SK-N-SH (cell line): ENCODE measurements around the gene RDH16. TPM values are rescaled to one million over a fixed set of nuclear protein-coding genes. Genes with fewer than 3 reads are reported as not detected.

Experiments used
- CTCF ChIA-PET: fragments of 300-600, 350-600 bp; formaldehyde crosslinking; extraction: SDS; loops from one replicate; lab custom pipeline; 2021; lab: Yijun Ruan, JAX
- POLR2A ChIA-PET: fragments of 350-600 bp; sonication (Branson Sonifier 250); formaldehyde crosslinking; extraction: SDS; loops from one replicate; lab custom pipeline; 2020; ENCODE audit warnings: antibody characterized with exemption, inconsistent platforms; lab: Yijun Ruan, JAX
- DNase-seq: peaks from one replicate; pipeline ENCODE4 v3.0.0; 2012
- H2AFZ ChIP-seq: fragments of 200-600 bp; sonication (generic); 2 replicates; pipeline ENCODE4 v1.8.1; 2016; ENCODE audit warnings: antibody characterized with exemption, mild to moderate bottlenecking, low read depth
- H3F3A ChIP-seq: fragments of 200-600 bp; sonication (generic); replicated peaks from 2 replicates; pipeline ENCODE3; 2016; ENCODE audit warnings: antibody characterized with exemption, mild to moderate bottlenecking; ENCODE audit not compliant: insufficient read depth
- H3K27ac ChIP-seq, 2 experiments: fragments of 200-500 bp in 1 of 2; fragments of 200-600 bp in 1 of 2; sonication (Bioruptor generic) in 1 of 2; sonication (generic), shearing (Covaris generic) in 1 of 2; 2 replicates each; pipeline versions ENCODE4 v1.5.1 to v1.6.1; 2014 to 2016; ENCODE audit warnings: low read depth in 2 of 2, inconsistent platforms in 1 of 2, low read length in 1 of 2, mild to moderate bottlenecking in 1 of 2, mixed read lengths in 1 of 2
- H3K27me3 ChIP-seq: fragments of 200-600 bp; sonication (generic), shearing (Covaris generic); 2 replicates; pipeline ENCODE4 v1.6.1; 2016; ENCODE audit warnings: mixed run types; ENCODE audit not compliant: insufficient read depth
- H3K36me3 ChIP-seq, 2 experiments: fragments of 200-500 bp in 1 of 2; fragments of 200-600 bp in 1 of 2; sonication (Bioruptor generic) in 1 of 2; sonication (generic) in 1 of 2; replicated peaks in 1 of 2; 2 replicates each; pipeline versions ENCODE3 to v1.5.1; 2014 to 2016; ENCODE audit warnings: low read length in 1 of 2, mild to moderate bottlenecking in 1 of 2; ENCODE audit not compliant: insufficient read depth in 2 of 2, control insufficient read depth in 1 of 2
- H3K4me1 ChIP-seq, 2 experiments: fragments of 200-500 bp in 1 of 2; fragments of 200-600 bp in 1 of 2; sonication (Bioruptor generic) in 1 of 2; sonication (generic), shearing (Covaris generic) in 1 of 2; 2 replicates each; pipeline versions ENCODE4 v1.5.1 to v1.6.1; 2014 to 2016; ENCODE audit warnings: low read depth in 1 of 2, low read length in 1 of 2, mixed run types in 1 of 2; ENCODE audit not compliant: insufficient read depth in 2 of 2, control insufficient read depth in 1 of 2
- H3K4me2 ChIP-seq: fragments of 200-600 bp; sonication (generic), shearing (Covaris generic); 2 replicates; pipeline ENCODE4 v1.6.1; 2017; ENCODE audit warnings: mixed run types
- H3K4me3 ChIP-seq, 2 experiments: fragments of 200-500 bp in 1 of 2; fragments of 200-600 bp in 1 of 2; sonication (Bioruptor generic) in 1 of 2; sonication (generic), shearing (Covaris generic) in 1 of 2; 2 replicates each; pipeline versions ENCODE4 v1.5.1 to v1.8.1; 2014 to 2016; ENCODE audit warnings: low read depth in 2 of 2, inconsistent platforms in 1 of 2, low read length in 1 of 2, mild to moderate bottlenecking in 1 of 2, mixed read lengths in 1 of 2, moderate library complexity in 1 of 2
- H3K79me2 ChIP-seq: fragments of 200-600 bp; sonication (generic); 2 replicates; pipeline ENCODE4 v1.8.1; 2017; ENCODE audit warnings: mild to moderate bottlenecking; ENCODE audit not compliant: insufficient read depth
- H3K9ac ChIP-seq: fragments of 200-600 bp; sonication (generic); 2 replicates; pipeline ENCODE4 v1.6.1; 2017; ENCODE audit warnings: mixed run types
- H3K9me2 ChIP-seq: fragments of 200-600 bp; sonication (generic); 2 replicates; pipeline ENCODE4 v1.6.1; 2017; ENCODE audit warnings: mixed run types
- H3K9me3 ChIP-seq: fragments of 200-600 bp; sonication (generic); 2 replicates; pipeline ENCODE4 v1.6.1; 2017; ENCODE audit warnings: mixed run types, mild to moderate bottlenecking, moderate library complexity
- H4K20me1 ChIP-seq: fragments of 200-600 bp; sonication (generic); 2 replicates; pipeline ENCODE4 v1.6.1; 2017; ENCODE audit warnings: mild to moderate bottlenecking, mixed run types; ENCODE audit not compliant: insufficient read depth
- CHD2 ChIP-seq: fragments of 150-350 bp; IDR thresholded peaks from 2 replicates; pipeline ENCODE4 v1.6.1; 2018; ENCODE audit warnings: low read length; ENCODE audit not compliant: partially characterized antibody
- FOSL2 ChIP-seq: IDR thresholded peaks from 2 replicates; pipeline ENCODE4 v1.4.0; 2012; ENCODE audit warnings: low read depth, mild to moderate bottlenecking, moderate library complexity, borderline replicate concordance
- FOXJ3 ChIP-seq: sonication (generic); formaldehyde crosslinking; IDR thresholded peaks from 2 replicates; pipeline ENCODE4 v1.5.1; 2020; ENCODE audit warnings: mild to moderate bottlenecking, missing genetic modification reagents
- FOXM1 ChIP-seq: IDR thresholded peaks from 2 replicates; pipeline ENCODE4 v1.4.0; 2012; ENCODE audit warnings: low read depth, mild to moderate bottlenecking
- GABPA ChIP-seq: IDR thresholded peaks from 2 replicates; pipeline ENCODE4 v1.4.0; 2012; ENCODE audit warnings: low read depth, mild to moderate bottlenecking
- MXI1 ChIP-seq: IDR thresholded peaks from 2 replicates; pipeline ENCODE4 v1.6.1; 2012; ENCODE audit warnings: mild to moderate bottlenecking, low read depth, low read length, improper control_type of control experiment
- NFIC ChIP-seq: IDR thresholded peaks from 2 replicates; pipeline ENCODE4 v1.4.0; 2012; ENCODE audit warnings: borderline replicate concordance
- NRF1 ChIP-seq: IDR thresholded peaks from 2 replicates; pipeline ENCODE4 v1.6.1; 2012; ENCODE audit warnings: low read depth, mild to moderate bottlenecking, low read length
- POLR2AphosphoS5 ChIP-seq: IDR thresholded peaks from 2 replicates; pipeline ENCODE4 v1.6.1; 2012; ENCODE audit warnings: low read depth, low read length
- SMC3 ChIP-seq: IDR thresholded peaks from 2 replicates; pipeline ENCODE4 v1.6.1; 2012; ENCODE audit warnings: low read depth, low read length, improper control_type of control experiment
- TAF1 ChIP-seq: IDR thresholded peaks from 2 replicates; pipeline ENCODE4 v1.6.1; 2012; ENCODE audit warnings: low read depth, mild to moderate bottlenecking, low read length, moderate library complexity, borderline replicate concordance
- WGBS: methylation state at CpG from one replicate; pipeline ENCODE4 v1.1.6; 2017; ENCODE audit warnings: low lambda C conversion rate; 5-methylcytosine and 5-hydroxymethylcytosine counted together
- polyA plus RNA-seq, 3 experiments: library from polyadenylated mRNA; depleted of rRNA; stranded (reverse); fragments of >200 nt; gene quantifications; 2 replicates each; pipeline ENCODE4 v1.2.3, GENCODE V29; 2012
- TF ChIP-seq, protein P1 (sequence below): fragments of 200-600 bp; sonication (generic); IDR thresholded peaks from 2 replicates; pipeline ENCODE4 v1.6.1; 2017; ENCODE audit warnings: antibody characterized with exemption, mild to moderate bottlenecking, moderate library complexity

Gene RDH16
- polyA plus RNA-seq, 1 of the 3 experiments (the other 2 are of a cell fraction) = 0.12 TPM

DNA sequence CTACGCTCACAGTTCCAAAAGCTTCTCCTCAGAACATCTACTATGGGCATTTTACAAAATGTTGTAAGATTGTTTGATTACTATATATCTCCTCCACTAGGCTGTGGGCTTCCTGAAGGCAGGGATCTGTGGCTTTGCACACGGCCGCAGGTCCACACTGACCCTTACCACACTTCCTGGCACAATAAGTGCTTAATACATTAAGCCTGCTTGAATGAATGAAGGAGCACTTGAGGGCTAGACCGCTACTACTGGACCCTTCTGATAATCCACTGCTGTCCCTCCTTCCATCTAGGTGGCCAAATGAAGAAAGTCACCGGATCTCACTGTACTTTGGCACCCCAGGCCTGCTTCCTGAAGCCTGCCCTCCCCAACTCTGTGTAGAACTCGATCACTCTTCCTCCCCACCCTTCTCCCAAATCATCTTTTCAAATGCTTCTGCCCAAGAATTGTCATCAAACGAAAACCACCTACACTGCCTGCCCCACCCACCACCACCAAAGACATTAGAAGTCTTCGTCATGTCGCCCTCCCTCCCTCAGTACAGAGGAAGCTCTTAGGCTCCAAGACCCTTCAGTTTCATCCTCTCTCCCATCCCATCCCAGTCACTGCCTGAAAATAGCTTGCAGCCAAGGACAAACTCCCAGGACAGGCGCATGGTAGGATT, 49.5 kb upstream of the RDH16 start (continued):
- no peak for TF ChIP-seq SMC3
- no peak for TF ChIP-seq FOSL2

DNA sequence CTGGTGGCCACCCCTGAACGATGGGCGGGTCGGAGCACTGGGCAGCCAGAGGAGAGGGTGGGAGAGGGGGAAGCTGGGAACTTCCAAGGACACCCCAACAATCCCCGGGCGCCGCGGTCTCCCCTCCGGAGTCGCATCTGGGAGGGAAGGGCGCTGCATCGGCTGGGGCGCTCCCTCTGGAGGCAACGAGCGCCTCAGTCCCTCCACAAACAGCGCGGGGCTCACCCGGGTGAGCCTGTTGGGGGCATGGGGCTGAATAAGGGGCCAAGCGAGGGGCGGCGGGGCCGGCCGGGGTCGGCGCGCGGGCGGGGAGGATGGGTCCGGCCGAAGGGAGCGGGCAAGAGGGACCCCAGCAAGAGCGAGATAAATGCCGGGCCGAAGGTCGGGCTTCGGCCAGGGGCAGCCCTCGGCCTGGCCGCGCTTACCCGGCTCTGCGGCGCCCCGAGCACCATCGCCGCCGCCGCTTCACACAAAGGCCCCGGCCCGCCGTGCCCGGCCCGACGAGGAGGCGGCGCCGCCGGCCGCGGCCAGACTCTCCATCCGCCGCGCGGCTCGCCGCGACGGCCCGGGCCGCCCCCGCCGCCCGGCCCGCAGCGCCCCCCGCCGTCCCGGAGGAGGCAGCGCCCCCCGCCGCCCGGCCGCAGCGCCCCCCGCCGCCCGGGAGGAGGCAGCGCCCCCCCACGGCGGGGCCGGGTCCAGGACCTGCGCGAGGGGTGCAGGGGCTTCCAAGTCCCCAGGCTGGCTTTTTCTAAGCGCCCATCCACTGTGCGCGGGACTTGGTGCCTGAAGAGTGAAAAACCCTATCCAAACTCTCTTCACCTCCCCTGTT, 48.8 kb upstream of the RDH16 start, which contains the start of gene ZBTB39:
Gene ZBTB39 (minus strand): TSS at position 567 of the 829 bp plus-strand sequence. CDS start 1,629 bp downstream, outside the sequence.
- Histone ChIP-seq H3F3A (no peaks in the 10 kb centered on the region), H3K9ac (peak within 1 kb of the TSS; percentile 91), H4K20me1 (peaks cover 12% of the 10 kb centered on the region), H2AFZ (peak within 1 kb of the TSS; percentile 79), H3K4me1 (peaks cover 6 to 14% of the 10 kb centered on the region in 2 experiments; a peak in 3 of 4 replicates), H3K4me3 (peak within 1 kb of the TSS; percentile 89 to 100), H3K79me2 (peaks cover 28% of the 10 kb centered on the region), H3K36me3 (peaks cover 14 to 36% of the 10 kb centered on the region in 2 experiments), H3K27ac (peak within 1 kb of the TSS; percentile 34 to 69; a peak in 2 of 4 replicates), H3K9me2 (no peaks in the 10 kb centered on the region), H3K27me3 (no peaks in the 10 kb centered on the region), H3K4me2 (peak within 1 kb of the TSS; percentile 94), H3K9me3 (no peaks in the 10 kb centered on the region)
- WGBS = 1% methylated on average over 9 of the region's 94 CpGs
- CTCF ChIA-PET = interaction anchor here (0.6 to 15.0 kb wide), 31 partner anchors 10 to 892 kb away, joined by 3 to 257 read pairs (median 4); partner anchors contain the start of genes HSD17B6, MYO1A, STAT6 and TAC3
- DNase-seq = peak; percentile 99
- POLR2A ChIA-PET = interaction anchor here (1.2 kb wide), 1 partner anchor 375 kb away, joined by 3 read pairs; no protein-coding TSS in a partner anchor
- TF ChIP-seq FOXJ3 (CRISPR knock-in tag) (no peak), MXI1 (0 out of 2 replicates have a peak, but pooled peaks have one; percentile 20), TAF1 (peak; percentile 33; the same call in 1 of the 2 replicates), POLR2AphosphoS5 (peak; percentile 61), FOXM1 (0 out of 2 replicates have a peak, but pooled peaks have one; percentile 49), NFIC (no peak), NRF1 (0 out of 2 replicates have a peak, but pooled peaks have one; percentile 9), GABPA (peak; percentile 26; the same call in 1 of the 2 replicates), CHD2 (no peak)
- TF ChIP-seq, protein P1, sequence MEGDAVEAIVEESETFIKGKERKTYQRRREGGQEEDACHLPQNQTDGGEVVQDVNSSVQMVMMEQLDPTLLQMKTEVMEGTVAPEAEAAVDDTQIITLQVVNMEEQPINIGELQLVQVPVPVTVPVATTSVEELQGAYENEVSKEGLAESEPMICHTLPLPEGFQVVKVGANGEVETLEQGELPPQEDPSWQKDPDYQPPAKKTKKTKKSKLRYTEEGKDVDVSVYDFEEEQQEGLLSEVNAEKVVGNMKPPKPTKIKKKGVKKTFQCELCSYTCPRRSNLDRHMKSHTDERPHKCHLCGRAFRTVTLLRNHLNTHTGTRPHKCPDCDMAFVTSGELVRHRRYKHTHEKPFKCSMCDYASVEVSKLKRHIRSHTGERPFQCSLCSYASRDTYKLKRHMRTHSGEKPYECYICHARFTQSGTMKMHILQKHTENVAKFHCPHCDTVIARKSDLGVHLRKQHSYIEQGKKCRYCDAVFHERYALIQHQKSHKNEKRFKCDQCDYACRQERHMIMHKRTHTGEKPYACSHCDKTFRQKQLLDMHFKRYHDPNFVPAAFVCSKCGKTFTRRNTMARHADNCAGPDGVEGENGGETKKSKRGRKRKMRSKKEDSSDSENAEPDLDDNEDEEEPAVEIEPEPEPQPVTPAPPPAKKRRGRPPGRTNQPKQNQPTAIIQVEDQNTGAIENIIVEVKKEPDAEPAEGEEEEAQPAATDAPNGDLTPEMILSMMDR = peak; percentile 69
